Ishikawa (cell line): ENCODE data around the gene LTB4R2.

ENCODE experiments used
- EGR1 ChIP-seq: IDR thresholded peaks from 2 replicates; pipeline ENCODE4 v1.6.1; 2012
- EP300 ChIP-seq: IDR thresholded peaks from 2 replicates; pipeline ENCODE4 v1.6.1; 2012; ENCODE audit warnings: borderline replicate concordance
- FOXM1 ChIP-seq: IDR thresholded peaks from 2 replicates; pipeline ENCODE4 v1.6.1; 2012; ENCODE audit warnings: low read depth, borderline replicate concordance
- NFIC ChIP-seq: IDR thresholded peaks from 2 replicates; pipeline ENCODE4 v1.6.1; 2012
- RAD21 ChIP-seq: IDR thresholded peaks from 2 replicates; pipeline ENCODE4 v1.6.1; 2012; ENCODE audit warnings: low read depth
- TAF1 ChIP-seq: IDR thresholded peaks from 2 replicates; pipeline ENCODE4 v1.6.1; 2012; ENCODE audit warnings: low read depth, mild to moderate bottlenecking
- ZBTB7A ChIP-seq: IDR thresholded peaks from 2 replicates; pipeline ENCODE4 v1.6.1; 2012; ENCODE audit warnings: low read depth
- TF ChIP-seq, protein P1 (sequence below): IDR thresholded peaks from 2 replicates; pipeline ENCODE4 v1.6.1; 2012
- TF ChIP-seq, protein P2 (sequence below): IDR thresholded peaks from 2 replicates; pipeline ENCODE4 v1.6.1; 2012; ENCODE audit warnings: low read depth, mild to moderate bottlenecking

DNA sequence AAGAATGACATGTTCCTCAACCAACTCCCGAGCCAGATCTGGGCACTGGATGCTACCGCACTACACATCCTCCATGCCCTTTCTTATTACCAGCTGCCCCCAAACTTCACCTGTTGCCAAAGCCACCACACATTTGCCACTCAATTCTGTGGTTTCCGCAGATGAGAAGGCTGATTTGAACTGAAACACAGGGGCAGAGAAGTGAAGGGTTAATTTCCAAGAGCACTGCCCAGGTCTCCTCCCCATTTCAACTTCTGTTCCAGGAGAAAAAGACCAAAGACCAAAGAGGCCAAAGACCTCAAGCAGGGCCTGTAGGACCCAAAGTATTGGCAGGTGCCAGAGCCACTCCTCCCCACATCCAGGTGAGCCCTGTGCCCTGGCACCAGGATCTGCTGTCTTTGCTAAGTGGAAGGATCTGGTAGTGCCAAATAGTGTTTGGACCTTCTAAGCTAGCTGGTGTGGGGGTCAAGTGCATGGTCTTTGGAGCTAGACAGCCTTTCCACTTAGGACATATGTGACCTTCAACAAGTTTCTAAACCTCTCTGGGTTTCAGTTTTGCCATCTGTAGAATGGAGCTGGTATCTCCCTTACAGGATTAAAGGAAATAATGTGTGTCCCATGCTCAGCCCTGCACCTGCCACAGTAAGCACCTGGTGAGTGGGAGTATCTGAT is 18.4 kb upstream of the LTB4R2 start:
- TF ChIP-seq, protein P1, sequence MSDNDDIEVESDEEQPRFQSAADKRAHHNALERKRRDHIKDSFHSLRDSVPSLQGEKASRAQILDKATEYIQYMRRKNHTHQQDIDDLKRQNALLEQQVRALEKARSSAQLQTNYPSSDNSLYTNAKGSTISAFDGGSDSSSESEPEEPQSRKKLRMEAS, result no peak
- TF ChIP-seq RAD21 (no peak), FOXM1 (no peak), TAF1 (no peak), EGR1 (no peak), ZBTB7A (no peak), EP300 (no peak), NFIC (no peak)
- TF ChIP-seq, protein P2, sequence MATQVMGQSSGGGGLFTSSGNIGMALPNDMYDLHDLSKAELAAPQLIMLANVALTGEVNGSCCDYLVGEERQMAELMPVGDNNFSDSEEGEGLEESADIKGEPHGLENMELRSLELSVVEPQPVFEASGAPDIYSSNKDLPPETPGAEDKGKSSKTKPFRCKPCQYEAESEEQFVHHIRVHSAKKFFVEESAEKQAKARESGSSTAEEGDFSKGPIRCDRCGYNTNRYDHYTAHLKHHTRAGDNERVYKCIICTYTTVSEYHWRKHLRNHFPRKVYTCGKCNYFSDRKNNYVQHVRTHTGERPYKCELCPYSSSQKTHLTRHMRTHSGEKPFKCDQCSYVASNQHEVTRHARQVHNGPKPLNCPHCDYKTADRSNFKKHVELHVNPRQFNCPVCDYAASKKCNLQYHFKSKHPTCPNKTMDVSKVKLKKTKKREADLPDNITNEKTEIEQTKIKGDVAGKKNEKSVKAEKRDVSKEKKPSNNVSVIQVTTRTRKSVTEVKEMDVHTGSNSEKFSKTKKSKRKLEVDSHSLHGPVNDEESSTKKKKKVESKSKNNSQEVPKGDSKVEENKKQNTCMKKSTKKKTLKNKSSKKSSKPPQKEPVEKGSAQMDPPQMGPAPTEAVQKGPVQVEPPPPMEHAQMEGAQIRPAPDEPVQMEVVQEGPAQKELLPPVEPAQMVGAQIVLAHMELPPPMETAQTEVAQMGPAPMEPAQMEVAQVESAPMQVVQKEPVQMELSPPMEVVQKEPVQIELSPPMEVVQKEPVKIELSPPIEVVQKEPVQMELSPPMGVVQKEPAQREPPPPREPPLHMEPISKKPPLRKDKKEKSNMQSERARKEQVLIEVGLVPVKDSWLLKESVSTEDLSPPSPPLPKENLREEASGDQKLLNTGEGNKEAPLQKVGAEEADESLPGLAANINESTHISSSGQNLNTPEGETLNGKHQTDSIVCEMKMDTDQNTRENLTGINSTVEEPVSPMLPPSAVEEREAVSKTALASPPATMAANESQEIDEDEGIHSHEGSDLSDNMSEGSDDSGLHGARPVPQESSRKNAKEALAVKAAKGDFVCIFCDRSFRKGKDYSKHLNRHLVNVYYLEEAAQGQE, result no peak
